ENCODE results near the gene PLK1.

- TF ChIP-seq POLR2A (IDR thresholded peaks at IDR 0.05; ENCODE audit: low read length) (no peak), GATA1 (IDR thresholded peaks at IDR 0.05; ENCODE audit: low read depth, low read length) (no peak)
Measured at GRCh38 chr16:23682181-23682580, 3.5 kb downstream of the PLK1 start.
